ENCODE measurements around the gene CRHR1.

DNA sequence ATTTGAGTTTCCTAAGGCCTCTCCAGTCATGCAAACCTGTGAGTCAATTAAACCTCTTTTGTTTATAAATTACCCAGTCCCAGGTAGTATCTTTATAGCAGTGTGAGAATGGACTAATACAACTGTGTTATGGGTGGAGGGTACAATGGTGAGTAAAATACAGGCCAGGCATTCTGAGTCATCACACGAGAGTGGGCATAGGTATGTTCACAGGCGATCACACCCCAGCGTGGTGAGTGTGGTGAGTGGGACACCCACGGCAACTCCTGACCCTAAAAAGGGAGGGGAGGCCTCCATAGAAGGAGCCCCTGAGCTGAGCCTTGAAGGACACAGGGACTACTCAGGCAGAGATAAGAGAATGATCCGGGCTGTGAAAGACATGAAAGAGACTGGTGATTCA, 87.6 kb downstream of the CRHR1 start:
- TF ChIP-seq, protein P1, sequence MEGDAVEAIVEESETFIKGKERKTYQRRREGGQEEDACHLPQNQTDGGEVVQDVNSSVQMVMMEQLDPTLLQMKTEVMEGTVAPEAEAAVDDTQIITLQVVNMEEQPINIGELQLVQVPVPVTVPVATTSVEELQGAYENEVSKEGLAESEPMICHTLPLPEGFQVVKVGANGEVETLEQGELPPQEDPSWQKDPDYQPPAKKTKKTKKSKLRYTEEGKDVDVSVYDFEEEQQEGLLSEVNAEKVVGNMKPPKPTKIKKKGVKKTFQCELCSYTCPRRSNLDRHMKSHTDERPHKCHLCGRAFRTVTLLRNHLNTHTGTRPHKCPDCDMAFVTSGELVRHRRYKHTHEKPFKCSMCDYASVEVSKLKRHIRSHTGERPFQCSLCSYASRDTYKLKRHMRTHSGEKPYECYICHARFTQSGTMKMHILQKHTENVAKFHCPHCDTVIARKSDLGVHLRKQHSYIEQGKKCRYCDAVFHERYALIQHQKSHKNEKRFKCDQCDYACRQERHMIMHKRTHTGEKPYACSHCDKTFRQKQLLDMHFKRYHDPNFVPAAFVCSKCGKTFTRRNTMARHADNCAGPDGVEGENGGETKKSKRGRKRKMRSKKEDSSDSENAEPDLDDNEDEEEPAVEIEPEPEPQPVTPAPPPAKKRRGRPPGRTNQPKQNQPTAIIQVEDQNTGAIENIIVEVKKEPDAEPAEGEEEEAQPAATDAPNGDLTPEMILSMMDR (IDR thresholded peaks at IDR 0.05; ENCODE audit: borderline replicate concordance, extremely low read depth, low read length, poor library complexity, severe bottlenecking), result no peak
- TF ChIP-seq EZH2 (IDR thresholded peaks at IDR 0.05; ENCODE audit: borderline replicate concordance, low read depth, low read length, severe bottlenecking), result no peak
